ENCODE measurements around the gene CDH6. TPM values are rescaled to one million over a fixed set of nuclear protein-coding genes. Genes with fewer than 3 reads are reported as not detected.

CDH6 gene
- total RNA-seq, 1 donor from 2014 or later: 127 TPM

GRCh38 chr5:31332160-31332559 is 138.7 kb downstream of the CDH6 start:
- no peak overlapping the region for H3K27ac Mint-ChIP-seq
- no peaks in the 10 kb centered on the region for H3K9me3 Mint-ChIP-seq
- no peak overlapping the region for H3K4me3 Mint-ChIP-seq
- H3K27me3 Mint-ChIP-seq: no peaks in the 10 kb centered on the region
- no peak for DNase-seq (ENCODE audit: extremely low spot score, unreplicated experiment)
- H3K36me3 Mint-ChIP-seq: no peaks in the 10 kb centered on the region
- TF ChIP-seq CTCF (conservative IDR thresholded peaks at IDR 0.05): no peak
- H3K4me1 Mint-ChIP-seq (ENCODE audit: unreplicated experiment): no peaks in the 10 kb centered on the region

DNA sequence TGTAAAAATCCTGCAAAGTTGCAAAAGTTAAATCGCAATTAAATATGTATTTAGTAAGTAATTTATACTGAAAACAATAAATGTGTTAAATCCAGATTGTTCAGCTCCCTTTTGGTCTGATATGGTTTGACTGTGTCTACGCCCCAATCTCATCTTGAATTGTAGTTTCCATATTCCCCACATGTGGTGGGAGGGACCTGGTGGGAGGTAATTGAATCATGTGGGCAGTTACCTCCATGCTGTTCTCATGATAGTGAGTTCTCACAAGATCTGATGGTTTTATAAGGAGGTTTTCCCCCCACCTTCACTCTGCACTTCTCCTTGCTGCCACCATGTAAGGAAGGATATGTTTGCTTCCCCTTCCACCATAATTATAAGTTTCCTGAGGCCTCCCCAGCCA is 140.0 kb downstream of the CDH6 start:
- Mint-ChIP-seq H3K27me3 (no peaks in the 10 kb centered on the region), H3K36me3 (no peaks in the 10 kb centered on the region), H3K4me3 (no peak overlapping the region), H3K27ac (no peak overlapping the region), H3K9me3 (no peaks in the 10 kb centered on the region), H3K4me1 (ENCODE audit: unreplicated experiment) (no peaks in the 10 kb centered on the region)
- no peak for TF ChIP-seq CTCF (conservative IDR thresholded peaks at IDR 0.05)
- no peak for DNase-seq (ENCODE audit: extremely low spot score, unreplicated experiment)

DNA sequence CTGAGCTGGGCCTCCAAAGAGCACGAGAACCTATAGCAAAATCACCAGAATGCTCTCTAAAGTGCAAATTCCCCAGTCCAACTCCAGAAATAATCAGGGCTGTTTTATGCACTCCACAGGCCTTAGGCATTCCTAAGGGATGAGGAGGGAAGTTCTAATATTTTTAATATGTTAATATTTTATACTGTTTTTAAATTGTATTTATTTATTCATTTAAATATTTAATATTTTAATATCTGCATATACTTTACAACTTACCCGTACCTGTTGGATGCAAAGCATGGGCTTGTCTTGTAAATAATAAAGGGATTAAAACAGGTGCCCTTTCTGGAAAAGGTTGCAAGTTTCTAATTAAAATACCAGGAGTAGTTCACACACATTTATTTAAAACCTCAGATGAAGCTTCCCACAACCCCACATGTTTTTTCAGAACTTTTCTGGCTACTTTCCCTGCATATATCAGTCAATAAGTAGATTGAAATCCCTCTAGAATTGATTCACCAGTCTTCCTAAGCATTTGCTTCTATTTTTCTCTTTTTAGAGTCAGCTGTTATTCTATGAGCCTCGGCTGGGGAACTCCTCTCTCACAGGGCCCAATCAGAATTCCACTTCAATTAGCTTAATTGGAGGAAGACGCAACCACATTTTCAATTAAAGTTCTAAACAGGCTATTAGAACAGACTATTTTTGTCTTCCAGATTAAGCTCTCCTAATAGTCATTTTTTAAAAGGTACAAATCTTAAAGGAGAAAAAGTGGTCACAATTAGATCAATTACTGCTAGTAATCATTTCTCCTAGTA is 140.8 kb downstream of the CDH6 start:
- Mint-ChIP-seq H3K9me3 (no peaks in the 10 kb centered on the region), H3K27me3 (no peaks in the 10 kb centered on the region), H3K36me3 (no peaks in the 10 kb centered on the region), H3K4me3 (no peak overlapping the region), H3K4me1 (ENCODE audit: unreplicated experiment) (no peaks in the 10 kb centered on the region), H3K27ac (no peak overlapping the region)
- DNase-seq (ENCODE audit: extremely low spot score, unreplicated experiment): no peak
- TF ChIP-seq CTCF (conservative IDR thresholded peaks at IDR 0.05): no peak

DNA sequence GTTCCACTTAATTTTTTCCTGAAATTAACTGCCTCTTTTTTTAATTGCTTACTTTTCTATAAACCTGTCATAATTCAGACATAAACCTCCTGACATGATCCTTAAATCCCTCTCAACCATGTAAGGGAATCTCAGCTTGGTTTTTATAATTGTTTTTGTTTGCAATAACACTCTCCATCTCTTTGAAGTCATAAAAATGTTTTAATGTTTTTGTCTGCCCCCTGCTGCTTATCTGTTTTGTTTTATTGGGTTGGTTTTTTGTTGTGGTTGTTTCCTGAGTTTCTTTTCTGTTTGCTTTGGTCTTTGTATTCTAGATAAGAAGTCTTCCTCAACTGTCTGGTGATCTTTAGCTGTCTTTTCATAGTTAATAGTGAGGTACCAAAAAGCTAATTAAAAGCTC is 142.0 kb downstream of the CDH6 start:
- no peak for TF ChIP-seq CTCF (conservative IDR thresholded peaks at IDR 0.05)
- Mint-ChIP-seq H3K4me3 (no peak overlapping the region), H3K4me1 (ENCODE audit: unreplicated experiment) (no peaks in the 10 kb centered on the region), H3K9me3 (no peaks in the 10 kb centered on the region), H3K27me3 (no peaks in the 10 kb centered on the region), H3K36me3 (no peaks in the 10 kb centered on the region), H3K27ac (no peak overlapping the region)
- DNase-seq (ENCODE audit: extremely low spot score, unreplicated experiment): no peak

- no peak for TF ChIP-seq CTCF (conservative IDR thresholded peaks at IDR 0.05)
- Mint-ChIP-seq H3K36me3 (no peaks in the 10 kb centered on the region), H3K9me3 (no peaks in the 10 kb centered on the region), H3K4me1 (ENCODE audit: unreplicated experiment) (no peaks in the 10 kb centered on the region), H3K27ac (no peak overlapping the region), H3K4me3 (no peak overlapping the region), H3K27me3 (peaks cover 5% of the 10 kb centered on the region)
- DNase-seq (ENCODE audit: extremely low spot score, unreplicated experiment): no peak
Measured at GRCh38 chr5:31343946-31344345, 150.5 kb downstream of the CDH6 start.
